A549 (cell line): ENCODE data around the gene DOP1B.

Experiments
- CBX8 ChIP-seq: fragments of 200-600 bp; sonication (generic); IDR thresholded peaks from 2 replicates; pipeline ENCODE4 v1.6.1; 2016
- CEBPB ChIP-seq, 2 experiments: fragments of >200 bp in 1 of 2; sonication (Bioruptor Twin) in 1 of 2; formaldehyde crosslinking in 1 of 2; IDR thresholded peaks; 2 replicates each; pipeline ENCODE4 v1.6.1; 2012 to 2016
- EHMT2 ChIP-seq: fragments of 200-600 bp; sonication (generic); IDR thresholded peaks from 2 replicates; pipeline ENCODE4 v1.6.1; 2016; ENCODE audit warnings: antibody characterized with exemption, low read depth, mild to moderate bottlenecking, moderate library complexity
- JUN ChIP-seq, 2 experiments: fragments of >200 bp; sonication (Bioruptor Twin); formaldehyde crosslinking; IDR thresholded peaks; 2 replicates in 1 of 2; 3 replicates in 1 of 2; pipeline ENCODE4 v1.6.1; 2016 to 2017
- JUNB ChIP-seq: fragments of >200 bp; sonication (Bioruptor Twin); formaldehyde crosslinking; IDR thresholded peaks from 2 replicates; pipeline ENCODE4 v1.6.1; 2016
- KDM5A ChIP-seq: fragments of 200-600 bp; sonication (generic); IDR thresholded peaks from 2 replicates; pipeline ENCODE4 v1.6.1; 2016; ENCODE audit warnings: antibody characterized with exemption, mild to moderate bottlenecking
- POLR2A ChIP-seq: IDR thresholded peaks from 2 replicates; pipeline ENCODE4 v1.6.1; 2012; ENCODE audit warnings: mild to moderate bottlenecking, low read length
- RFX5 ChIP-seq: fragments of 450-650 bp; IDR thresholded peaks from 2 replicates; pipeline ENCODE4 v1.7.1; 2014; ENCODE audit warnings: antibody characterized with exemption, mild to moderate bottlenecking, moderate library complexity
- TFCP2L1 ChIP-seq: fragments of 250-450 bp; sonication (Bioruptor Pico); IDR thresholded peaks from 2 replicates; pipeline ENCODE4 v1.5.0; 2021; ENCODE audit warnings: mild to moderate bottlenecking
- USF2 ChIP-seq: fragments of 450-650 bp; IDR thresholded peaks from 2 replicates; pipeline ENCODE4 v1.6.1; 2014; ENCODE audit warnings: antibody characterized with exemption
- ZFP36 ChIP-seq: fragments of 450-650 bp; IDR thresholded peaks from 2 replicates; pipeline ENCODE4 v1.6.1; 2014; ENCODE audit warnings: borderline replicate concordance; ENCODE audit not compliant: partially characterized antibody
- TF ChIP-seq, protein P1 (sequence below): fragments of >200 bp; sonication (Bioruptor Twin); formaldehyde crosslinking; IDR thresholded peaks from 3 replicates; pipeline ENCODE4 v1.5.1; 2016
- TF ChIP-seq, protein P2 (sequence below): IDR thresholded peaks from 2 replicates; pipeline ENCODE4 v1.6.1; 2012

DNA sequence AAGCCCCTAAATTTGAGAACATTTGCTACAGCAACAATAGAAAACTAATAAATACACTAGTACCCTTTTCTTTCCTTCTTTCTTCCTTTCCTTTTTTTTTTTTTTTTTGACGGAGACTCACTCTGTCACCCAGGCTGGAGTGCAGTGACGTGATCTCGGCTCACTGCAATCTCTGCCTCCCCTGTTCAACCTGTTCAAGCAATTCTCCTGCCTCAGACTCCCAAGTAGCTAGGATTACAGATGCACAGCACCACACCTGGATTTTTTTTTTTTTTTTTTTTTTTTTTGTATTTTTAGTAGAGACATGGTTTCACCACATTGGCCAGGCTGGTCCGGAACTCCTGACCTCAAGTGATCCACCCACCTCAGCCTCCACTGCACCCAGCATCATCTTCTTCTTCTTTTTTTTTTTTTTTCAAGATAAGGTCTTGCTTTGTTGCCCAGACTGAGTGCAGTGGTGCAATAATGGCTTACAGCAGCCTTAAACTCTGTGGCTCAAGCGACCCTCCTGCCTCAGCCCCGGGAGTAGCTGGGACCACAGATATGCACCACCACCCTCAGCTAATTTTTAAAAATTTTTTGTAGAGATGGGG lies 41.4 kb upstream of the DOP1B start:
- TF ChIP-seq, protein P1, sequence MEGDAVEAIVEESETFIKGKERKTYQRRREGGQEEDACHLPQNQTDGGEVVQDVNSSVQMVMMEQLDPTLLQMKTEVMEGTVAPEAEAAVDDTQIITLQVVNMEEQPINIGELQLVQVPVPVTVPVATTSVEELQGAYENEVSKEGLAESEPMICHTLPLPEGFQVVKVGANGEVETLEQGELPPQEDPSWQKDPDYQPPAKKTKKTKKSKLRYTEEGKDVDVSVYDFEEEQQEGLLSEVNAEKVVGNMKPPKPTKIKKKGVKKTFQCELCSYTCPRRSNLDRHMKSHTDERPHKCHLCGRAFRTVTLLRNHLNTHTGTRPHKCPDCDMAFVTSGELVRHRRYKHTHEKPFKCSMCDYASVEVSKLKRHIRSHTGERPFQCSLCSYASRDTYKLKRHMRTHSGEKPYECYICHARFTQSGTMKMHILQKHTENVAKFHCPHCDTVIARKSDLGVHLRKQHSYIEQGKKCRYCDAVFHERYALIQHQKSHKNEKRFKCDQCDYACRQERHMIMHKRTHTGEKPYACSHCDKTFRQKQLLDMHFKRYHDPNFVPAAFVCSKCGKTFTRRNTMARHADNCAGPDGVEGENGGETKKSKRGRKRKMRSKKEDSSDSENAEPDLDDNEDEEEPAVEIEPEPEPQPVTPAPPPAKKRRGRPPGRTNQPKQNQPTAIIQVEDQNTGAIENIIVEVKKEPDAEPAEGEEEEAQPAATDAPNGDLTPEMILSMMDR, result no peak
- TF ChIP-seq ZFP36 (no peak), JUNB (no peak), TFCP2L1 (CRISPR knock-in tag) (no peak), RFX5 (no peak), USF2 (no peak), JUN (IDR thresholded peaks at IDR 0.05) (no peak), POLR2A (no peak), CBX8 (no peak), KDM5A (no peak), CEBPB (IDR thresholded peaks at IDR 0.05) (no peak), EHMT2 (no peak)
- TF ChIP-seq, protein P2, sequence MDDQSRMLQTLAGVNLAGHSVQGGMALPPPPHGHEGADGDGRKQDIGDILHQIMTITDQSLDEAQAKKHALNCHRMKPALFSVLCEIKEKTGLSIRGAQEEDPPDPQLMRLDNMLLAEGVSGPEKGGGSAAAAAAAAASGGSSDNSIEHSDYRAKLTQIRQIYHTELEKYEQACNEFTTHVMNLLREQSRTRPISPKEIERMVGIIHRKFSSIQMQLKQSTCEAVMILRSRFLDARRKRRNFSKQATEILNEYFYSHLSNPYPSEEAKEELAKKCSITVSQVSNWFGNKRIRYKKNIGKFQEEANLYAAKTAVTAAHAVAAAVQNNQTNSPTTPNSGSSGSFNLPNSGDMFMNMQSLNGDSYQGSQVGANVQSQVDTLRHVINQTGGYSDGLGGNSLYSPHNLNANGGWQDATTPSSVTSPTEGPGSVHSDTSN, result no peak
